ENCODE results near the gene SAC3D1. TPM values are rescaled to one million over a fixed set of nuclear protein-coding genes. Genes with fewer than 3 reads are reported as not detected.

Gene SAC3D1
- total and polyA plus RNA-seq, 9 of the 15 experiments (the other 6 are each of a cell fraction or from before 2014, with no cell fraction given) = 0.20 to 35.2 (median 5.8) TPM

- TF ChIP-seq BRF2 (IDR thresholded peaks at IDR 0.05; ENCODE audit: borderline replicate concordance, insufficient read depth, insufficient read length) = no peak
- TF ChIP-seq MIER1 (IDR thresholded peaks at IDR 0.05; ENCODE audit: low read depth) = peak; percentile 70; the same call in 1 of the 2 replicates
- 0 out of 2 replicates have a peak, but pooled peaks have one; percentile 12 for TF ChIP-seq ELF2 (CRISPR knock-in tag; IDR thresholded peaks at IDR 0.05)
- peak; percentile 45 for TF ChIP-seq POLR2B (IDR thresholded peaks at IDR 0.05; ENCODE audit: low read depth, partially characterized antibody)
- peak in 1 of 2 experiments; percentile 93; a peak in 2 of 4 replicates for TF ChIP-seq MAZ (CRISPR knock-in tag; conservative IDR thresholded peaks at IDR 0.05 in 1 of 2, IDR thresholded peaks at IDR 0.05 in 1 of 2)
- no peak; a peak in 2 of 4 replicates for TF ChIP-seq KDM1A (IDR thresholded peaks at IDR 0.05)
- TF ChIP-seq TCF7 (IDR thresholded peaks at IDR 0.05; ENCODE audit: borderline replicate concordance) = no peak
- no peak for TF ChIP-seq BRCA1 (IDR thresholded peaks at IDR 0.05)
- TF ChIP-seq BRCA1 (CRISPR knock-in tag; IDR thresholded peaks at IDR 0.05) = no peak
- TF ChIP-seq SMARCE1 (IDR thresholded peaks at IDR 0.05) = peak; percentile 72
- TF ChIP-seq HDGF (IDR thresholded peaks at IDR 0.05) = no peak
- TF ChIP-seq CBX5 (IDR thresholded peaks at IDR 0.05; ENCODE audit: borderline replicate concordance, low read depth) = 0 out of 2 replicates have a peak, but pooled peaks have one; percentile 5
- TF ChIP-seq TAF7 (tag; IDR thresholded peaks at IDR 0.05) = no peak
- TF ChIP-seq E2F4 (CRISPR knock-in tag; IDR thresholded peaks at IDR 0.05; ENCODE audit: low read depth) = no peak; the same call in 1 of the 2 replicates
- 0 out of 4 replicates have a peak, but pooled peaks of 1 of the 2 experiments have one; percentile 46 for TF ChIP-seq ZMIZ1 (IDR thresholded peaks at IDR 0.05; ENCODE audit: low read depth in 2 of 2, low read length in 2 of 2)
- TF ChIP-seq TEAD1 (CRISPR knock-in tag; IDR thresholded peaks at IDR 0.05) = 0 out of 4 replicates have a peak, but pooled peaks of 1 of the 2 experiments have one; percentile 44
- no peak; the same call in 1 of the 2 replicates for TF ChIP-seq ESRRA (IDR thresholded peaks at IDR 0.05; ENCODE audit: borderline replicate concordance, low read depth)
- 0 out of 2 replicates have a peak, but pooled peaks have one; percentile 55 for TF ChIP-seq CC2D1A (IDR thresholded peaks at IDR 0.05)
- TF ChIP-seq KLF13 (tag; IDR thresholded peaks at IDR 0.05; ENCODE audit: borderline replicate concordance, low read depth) = no peak
- peak; percentile 71; the same call in 1 of the 2 replicates for TF ChIP-seq HDAC2 (IDR thresholded peaks at IDR 0.05)
- TF ChIP-seq SREBF1 (IDR thresholded peaks at IDR 0.05; ENCODE audit: borderline replicate concordance, low read depth, low read length) = no peak
- no peak for TF ChIP-seq FOXJ3 (CRISPR knock-in tag; IDR thresholded peaks at IDR 0.05)
- TF ChIP-seq ERF (CRISPR knock-in tag; IDR thresholded peaks at IDR 0.05) = peak; percentile 26; the same call in 1 of the 2 replicates
- TF ChIP-seq SIRT6 (IDR thresholded peaks at IDR 0.05; ENCODE audit: low read depth, low read length) = no peak
Observed at GRCh38 chr11:65013130-65013887, 27.7 kb upstream of the SAC3D1 start (continued).
